PC-3 (cell line): ENCODE data around the gene RPS15. TPM values are rescaled to one million over a fixed set of nuclear protein-coding genes. Genes with fewer than 3 reads are reported as not detected.
A peak's percentile ranks its signal among the peaks of the same experiment; 100 is the strongest.
"Not testable (repeated sequence)": the region's sequence is repeated elsewhere in the genome, so short reads cannot be mapped to it uniquely, and the experiment has no call there.

Experiments used
- ATAC-seq: fragments of 200-7000 bp; cut with Tn5 transposase; 2 replicates; pipeline ENCODE4 v1.9.1; 2020; ENCODE audit warnings: mild to moderate bottlenecking, moderate library complexity
- BruUV-seq: library from RNA; stranded (reverse); fragments of 400-500 nt; replicated peaks from 2 replicates; lab custom pipeline; 2021; lab: Mats Ljungman, UMichigan
- CTCF ChIA-PET: fragments of 300-600 bp; sonication (Branson Sonifier 250); formaldehyde crosslinking; loops from one replicate; lab custom pipeline; 2022; ENCODE audit warnings: antibody characterized with exemption; lab: Charles Lee
- POLR2A ChIA-PET: fragments of 300-600 bp; sonication (Branson Sonifier 250); formaldehyde crosslinking; loops from one replicate; lab custom pipeline; 2022; ENCODE audit warnings: antibody characterized with exemption; ENCODE audit not compliant: unreplicated experiment; lab: Charles Lee
- DNase-seq: peaks from one replicate; pipeline ENCODE4 v3.0.0-alpha.2; 2015
- H2AFZ ChIP-seq: fragments of 300-600 bp; sonication (generic); 2 replicates; pipeline ENCODE4 v1.6.0; 2016; ENCODE audit warnings: antibody characterized with exemption, low read length
- H3F3A ChIP-seq: fragments of 300-600 bp; sonication (generic); one replicate; pipeline ENCODE4 v1.6.0; 2017; ENCODE audit warnings: antibody characterized with exemption, low read length, control low read depth, mild to moderate bottlenecking; ENCODE audit not compliant: unreplicated experiment
- H3K27ac ChIP-seq: fragments of 300-600 bp; sonication (generic); 2 replicates; pipeline ENCODE4 v1.5.1; 2016; ENCODE audit warnings: mild to moderate bottlenecking, low read length
- H3K27me3 ChIP-seq: fragments of 300-600 bp; sonication (generic); 2 replicates; pipeline ENCODE4 v1.6.1; 2016; ENCODE audit warnings: low read length, mixed read lengths
- H3K36me3 ChIP-seq: fragments of 300-600 bp; sonication (generic); 2 replicates; pipeline ENCODE4 v1.6.1; 2016; ENCODE audit warnings: low read depth, mixed run types, low read length, mixed read lengths
- H3K4me1 ChIP-seq: fragments of 300-600 bp; sonication (generic); 2 replicates; pipeline ENCODE4 v1.5.1; 2016; ENCODE audit warnings: low read length; ENCODE audit not compliant: insufficient read depth
- H3K4me2 ChIP-seq: fragments of 300-600 bp; sonication (generic); 2 replicates; pipeline ENCODE4 v1.6.0; 2016; ENCODE audit warnings: low read length
- H3K4me3 ChIP-seq: fragments of 300-600 bp; sonication (generic); 2 replicates; pipeline ENCODE4 v1.5.1; 2016; ENCODE audit warnings: mild to moderate bottlenecking, low read length, mixed read lengths
- H3K79me2 ChIP-seq: fragments of 300-600 bp; sonication (generic); 2 replicates; pipeline ENCODE4 v1.6.1; 2017; ENCODE audit warnings: low read length, mixed read lengths
- H3K9ac ChIP-seq: fragments of 300-600 bp; sonication (generic); 2 replicates; pipeline ENCODE4 v1.6.0; 2016; ENCODE audit warnings: mild to moderate bottlenecking, low read length
- H3K9me2 ChIP-seq: fragments of 300-600 bp; sonication (generic); replicated peaks from 2 replicates; pipeline ENCODE4 v1.6.1; 2016; ENCODE audit warnings: mixed run types, low read length, mixed read lengths
- H3K9me3 ChIP-seq: fragments of 300-600 bp; sonication (generic); 2 replicates; pipeline ENCODE4 v1.6.1; 2016; ENCODE audit warnings: low read length, mixed read lengths
- H4K20me1 ChIP-seq: fragments of 300-600 bp; sonication (generic); 2 replicates; pipeline ENCODE4 v1.6.1; 2016; ENCODE audit warnings: low read length, mixed read lengths
- CTCF ChIP-seq: fragments of 300-600 bp; sonication (generic); conservative IDR thresholded peaks from 2 replicates; pipeline ENCODE4 v1.5.1; 2017; ENCODE audit warnings: antibody characterized with exemption, low read depth, mild to moderate bottlenecking, low read length
- EZH2 ChIP-seq: fragments of 300-600 bp; sonication (generic); IDR thresholded peaks from one replicate; pipeline ENCODE4 v1.6.1; 2017; ENCODE audit warnings: antibody characterized with exemption, mild to moderate bottlenecking, low read length; ENCODE audit not compliant: unreplicated experiment
- EZH2phosphoT487 ChIP-seq: fragments of 300-600 bp; sonication (generic); IDR thresholded peaks from 2 replicates; pipeline ENCODE4 v1.6.1; 2018; ENCODE audit warnings: mild to moderate bottlenecking, antibody characterized with exemption, low read length, borderline replicate concordance
- intact Hi-C: fragments of 100-400 bp; cut with micrococcal nuclease; formaldehyde crosslinking; loops from 2 replicates; pipeline ENCODE4 v1.9.0; 2023
- total RNA-seq: library from RNA; depleted of rRNA; stranded (reverse); fragments of >200 nt; gene quantifications from 2 replicates; pipeline ENCODE4 v1.2.3, GENCODE V29; 2014

RPS15 gene
- total RNA-seq, 1 experiment from 2014 or later, result 1,797 TPM

GRCh38 chr19:1435378-1435989 lies 2.7 kb upstream of the RPS15 start:
- Histone ChIP-seq H3K9me2 (no peaks in the 10 kb centered on the region), H3K4me3 (no peak overlapping the region), H3K36me3 (peaks cover 10% of the 10 kb centered on the region), H3K27me3 (no peaks in the 10 kb centered on the region), H3K4me2 (no peak overlapping the region), H3K79me2 (peaks cover 24% of the 10 kb centered on the region), H3K9me3 (no peaks in the 10 kb centered on the region), H3F3A (no peaks in the 10 kb centered on the region), H3K9ac (no peak overlapping the region), H4K20me1 (peaks cover 14% of the 10 kb centered on the region), H3K4me1 (peaks cover 3% of the 10 kb centered on the region), H2AFZ (no peak overlapping the region), H3K27ac (no peak overlapping the region)
- intact Hi-C loops, result no loop called here
- POLR2A ChIA-PET, result no interaction called here
- BruUV-seq, result no TSS peak
- CTCF ChIA-PET, result no interaction called here
- no peak for ATAC-seq
- no peak for DNase-seq
- TF ChIP-seq CTCF (no peak), EZH2phosphoT487 (no peak), EZH2 (no peak)

DNA sequence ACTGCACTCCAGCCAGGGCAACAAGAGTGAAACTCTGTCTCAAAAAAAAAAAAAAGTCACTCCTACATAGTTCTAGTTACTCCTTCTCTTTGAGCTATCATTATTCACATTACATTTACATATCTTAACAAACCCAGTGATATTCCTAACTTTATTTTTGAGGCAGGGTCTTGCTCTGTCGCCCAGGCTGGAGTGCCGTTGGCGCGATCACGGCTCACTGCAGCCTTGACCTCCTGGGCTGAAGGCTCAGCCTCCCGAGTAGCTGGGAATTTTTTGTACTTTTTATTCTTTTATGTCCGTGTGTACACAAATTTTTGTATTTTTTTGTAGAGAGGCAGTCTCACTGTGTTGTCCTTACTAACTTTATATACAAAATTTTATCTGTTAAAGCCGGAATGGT lies 587 bp upstream of the RPS15 start:
- no peaks in the 10 kb centered on the region for H3K9me2 ChIP-seq
- CTCF ChIA-PET, result no interaction called here
- BruUV-seq, result no TSS peak
- peak overlapping the region; percentile 71 for H2AFZ ChIP-seq
- no peaks in the 10 kb centered on the region for H3K27me3 ChIP-seq
- no peak overlapping the region for H3K27ac ChIP-seq
- peak overlapping the region; percentile 78; the same call in 1 of the 2 replicates for H3K4me3 ChIP-seq
- TF ChIP-seq CTCF (no peak), EZH2phosphoT487 (no peak), EZH2 (no peak)
- no peak overlapping the region for H3K9ac ChIP-seq
- H3K79me2 ChIP-seq, result peaks cover 37% of the 10 kb centered on the region
- H3F3A ChIP-seq, result peaks cover 6% of the 10 kb centered on the region
- peak overlapping the region; percentile 74 for H3K4me2 ChIP-seq
- intact Hi-C loops, result no loop called here
- peaks cover 11% of the 10 kb centered on the region for H3K4me1 ChIP-seq
- ATAC-seq (no peak), DNase-seq (no peak)
- POLR2A ChIA-PET, result no interaction called here
- H4K20me1 ChIP-seq, result peaks cover 31% of the 10 kb centered on the region
- peaks cover 30% of the 10 kb centered on the region for H3K36me3 ChIP-seq
- H3K9me3 ChIP-seq, result no peaks in the 10 kb centered on the region

- BruUV-seq, result no TSS peak
- DNase-seq (no peak), ATAC-seq (no peak)
- ChIA-PET POLR2A (no interaction called here), CTCF (no interaction called here)
- Histone ChIP-seq H4K20me1 (peaks cover 31% of the 10 kb centered on the region), H3K9ac (peak overlapping the region; percentile 100), H3K9me2 (no peaks in the 10 kb centered on the region), H3K79me2 (peaks cover 37% of the 10 kb centered on the region), H3K36me3 (peaks cover 30% of the 10 kb centered on the region), H3K27me3 (no peaks in the 10 kb centered on the region), H3K9me3 (no peaks in the 10 kb centered on the region), H2AFZ (no peak overlapping the region), H3K27ac (peak overlapping the region; percentile 61), H3F3A (peaks cover 6% of the 10 kb centered on the region), H3K4me1 (peaks cover 16% of the 10 kb centered on the region), H3K4me3 (peak overlapping the region; percentile 78), H3K4me2 (peak overlapping the region; percentile 95)
- intact Hi-C loops, result no loop called here
- TF ChIP-seq EZH2phosphoT487, result no peak
- no peak for TF ChIP-seq EZH2
- TF ChIP-seq CTCF, result no peak
Observed at GRCh38 chr19:1438933-1439354, 748 bp downstream of the RPS15 start.

GRCh38 chr19:1439525-1440417 lies 1.6 kb downstream of the RPS15 start:
- peaks cover 31% of the 10 kb centered on the region for H4K20me1 ChIP-seq

More at GRCh38 chr19:1439525-1440417, 1.6 kb downstream of the RPS15 start:
- H3F3A ChIP-seq, H3K9me3 ChIP-seq, H3K27me3 ChIP-seq, DNase-seq, H3K9me2 ChIP-seq, H2AFZ ChIP-seq, BruUV-seq, intact Hi-C loops, H3K27ac ChIP-seq, CTCF ChIA-PET: not testable (repeated sequence)
- Histone ChIP-seq H3K36me3 (peaks cover 30% of the 10 kb centered on the region), H3K4me1 (peaks cover 19% of the 10 kb centered on the region), H3K79me2 (peaks cover 37% of the 10 kb centered on the region), H3K4me2 (peak overlapping the region; percentile 95), H3K4me3 (peak overlapping the region; percentile 78), H3K9ac (peak overlapping the region; percentile 100)
- POLR2A ChIA-PET, result interaction anchor here (0.6 kb wide), 1 partner anchor 24 kb away, joined by 6 read pairs; no protein-coding TSS in a partner anchor
- 0 out of 2 replicates have a peak, but pooled peaks have one; percentile 7 for ATAC-seq
